ENCODE measurements around the gene CARS2.

CARS2 gene

GRCh38 chr13:110690516-110690915 lies 15.4 kb downstream of the CARS2 start:
- Histone ChIP-seq H3K27me3 (ENCODE audit: insufficient read depth, low read length) (no peaks in the 10 kb centered on the region), H3K4me3 (ENCODE audit: low read length) (no peak overlapping the region), H3K4me1 (ENCODE audit: insufficient read depth, low read length) (no peaks in the 10 kb centered on the region), H3K9ac (ENCODE audit: low read depth, low read length) (no peak overlapping the region), H3K36me3 (ENCODE audit: insufficient read depth, low read depth, low read length) (peaks cover 34% of the 10 kb centered on the region), H3K27ac (ENCODE audit: low read length) (no peak overlapping the region), H3K9me3 (ENCODE audit: insufficient read depth, low read depth, low read length) (no peaks in the 10 kb centered on the region)

- Histone ChIP-seq H3K4me3 (ENCODE audit: low read length) (no peak overlapping the region), H3K27ac (ENCODE audit: low read length) (no peak overlapping the region), H3K9me3 (ENCODE audit: insufficient read depth, low read depth, low read length) (no peaks in the 10 kb centered on the region), H3K27me3 (ENCODE audit: insufficient read depth, low read length) (no peaks in the 10 kb centered on the region), H3K4me1 (ENCODE audit: insufficient read depth, low read length) (no peaks in the 10 kb centered on the region), H3K9ac (ENCODE audit: low read depth, low read length) (no peak overlapping the region), H3K36me3 (ENCODE audit: insufficient read depth, low read depth, low read length) (peaks cover 41% of the 10 kb centered on the region)
Observed at GRCh38 chr13:110689711-110690110, 16.2 kb downstream of the CARS2 start.

DNA sequence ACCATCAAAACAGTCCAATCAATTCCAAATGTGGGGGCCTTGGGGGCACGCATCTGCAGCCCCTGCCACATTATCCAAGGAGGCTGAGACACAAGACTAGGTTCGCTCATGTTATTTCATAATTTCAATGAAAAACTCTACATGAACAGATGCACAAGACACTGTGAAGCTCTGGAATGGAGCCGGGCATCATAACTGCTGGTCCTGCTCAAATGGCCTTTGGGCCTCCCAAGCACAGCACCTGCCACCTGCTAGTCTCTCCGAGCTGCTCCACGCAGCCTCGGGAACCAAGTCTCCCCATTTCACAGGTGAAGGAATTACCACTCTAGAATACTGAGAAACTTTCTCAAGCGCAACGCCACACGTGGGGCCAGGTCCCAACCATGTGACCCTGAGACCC lies 16.9 kb downstream of the CARS2 start:
- Histone ChIP-seq H3K36me3 (ENCODE audit: insufficient read depth, low read depth, low read length) (peaks cover 47% of the 10 kb centered on the region), H3K4me1 (ENCODE audit: insufficient read depth, low read length) (no peaks in the 10 kb centered on the region), H3K9me3 (ENCODE audit: insufficient read depth, low read depth, low read length) (no peaks in the 10 kb centered on the region), H3K27me3 (ENCODE audit: insufficient read depth, low read length) (no peaks in the 10 kb centered on the region), H3K9ac (ENCODE audit: low read depth, low read length) (no peak overlapping the region), H3K4me3 (ENCODE audit: low read length) (no peak overlapping the region), H3K27ac (ENCODE audit: low read length) (no peak overlapping the region)

DNA sequence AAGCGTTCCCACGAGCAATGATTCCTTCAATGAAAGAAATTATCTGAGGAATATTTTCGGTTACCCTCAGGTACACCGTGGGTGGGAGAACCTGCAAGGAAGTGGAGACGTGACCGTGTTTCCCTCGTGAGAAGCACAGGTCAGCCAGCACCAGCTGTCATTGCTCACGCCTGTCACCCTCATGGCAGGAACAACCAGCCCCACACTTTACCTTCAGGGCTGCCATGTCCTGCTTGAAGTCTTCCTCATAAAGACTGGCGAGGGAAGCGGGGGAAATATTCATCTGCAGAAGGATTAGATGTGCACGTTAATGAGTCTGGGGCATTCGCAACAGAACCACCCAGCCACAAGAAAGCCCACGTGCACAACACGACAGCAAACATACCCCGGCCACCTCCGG lies 18.2 kb downstream of the CARS2 start:
- Histone ChIP-seq H3K27me3 (ENCODE audit: insufficient read depth, low read length) (no peaks in the 10 kb centered on the region), H3K4me1 (ENCODE audit: insufficient read depth, low read length) (no peaks in the 10 kb centered on the region), H3K4me3 (ENCODE audit: low read length) (no peak overlapping the region), H3K9me3 (ENCODE audit: insufficient read depth, low read depth, low read length) (no peaks in the 10 kb centered on the region), H3K36me3 (ENCODE audit: insufficient read depth, low read depth, low read length) (peaks cover 52% of the 10 kb centered on the region), H3K27ac (ENCODE audit: low read length) (no peak overlapping the region), H3K9ac (ENCODE audit: low read depth, low read length) (no peak overlapping the region)

GRCh38 chr13:110685305-110686020 lies 20.5 kb downstream of the CARS2 start:
- Histone ChIP-seq H3K27me3 (ENCODE audit: insufficient read depth, low read length) (no peaks in the 10 kb centered on the region), H3K9ac (ENCODE audit: low read depth, low read length) (no peak overlapping the region), H3K4me1 (ENCODE audit: insufficient read depth, low read length) (no peaks in the 10 kb centered on the region), H3K9me3 (ENCODE audit: insufficient read depth, low read depth, low read length) (no peaks in the 10 kb centered on the region), H3K36me3 (ENCODE audit: insufficient read depth, low read depth, low read length) (peaks cover 67% of the 10 kb centered on the region), H3K27ac (ENCODE audit: low read length) (no peak overlapping the region), H3K4me3 (ENCODE audit: low read length) (no peak overlapping the region)

GRCh38 chr13:110684388-110685056 lies 21.4 kb downstream of the CARS2 start:
- peaks cover 65% of the 10 kb centered on the region for H3K36me3 ChIP-seq (ENCODE audit: insufficient read depth, low read depth, low read length)
- H3K27me3 ChIP-seq (ENCODE audit: insufficient read depth, low read length) = no peaks in the 10 kb centered on the region
- no peak overlapping the region for H3K4me3 ChIP-seq (ENCODE audit: low read length)
- no peaks in the 10 kb centered on the region for H3K9me3 ChIP-seq (ENCODE audit: insufficient read depth, low read depth, low read length)
- H3K9ac ChIP-seq (ENCODE audit: low read depth, low read length) = no peak overlapping the region
- H3K27ac ChIP-seq (ENCODE audit: low read length) = no peak overlapping the region
- no peaks in the 10 kb centered on the region for H3K4me1 ChIP-seq (ENCODE audit: insufficient read depth, low read length)

DNA sequence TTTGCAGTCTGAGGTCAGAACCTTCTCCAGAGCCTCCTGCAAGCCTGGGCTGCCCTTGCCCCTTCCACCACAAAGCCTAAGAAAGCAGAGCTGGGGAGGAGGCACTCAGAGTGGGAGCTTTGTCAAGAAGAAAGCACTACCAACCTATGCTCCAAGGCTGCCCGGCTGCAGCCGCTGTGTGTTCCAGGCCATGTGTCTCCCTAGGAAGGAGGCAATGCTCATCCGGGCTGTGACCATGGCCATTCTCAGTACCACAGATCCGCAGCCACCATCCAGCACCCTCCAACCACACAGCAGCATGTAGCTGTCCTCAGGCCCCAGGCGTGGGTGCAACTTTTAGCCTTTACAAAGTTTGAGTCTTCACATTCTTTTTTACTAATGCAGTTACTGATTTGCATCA lies 22.0 kb downstream of the CARS2 start:
- no peak overlapping the region for H3K4me3 ChIP-seq (ENCODE audit: low read length)
- H3K27ac ChIP-seq (ENCODE audit: low read length) = no peak overlapping the region
- H3K9me3 ChIP-seq (ENCODE audit: insufficient read depth, low read depth, low read length) = no peaks in the 10 kb centered on the region
- H3K4me1 ChIP-seq (ENCODE audit: insufficient read depth, low read length) = no peaks in the 10 kb centered on the region
- H3K36me3 ChIP-seq (ENCODE audit: insufficient read depth, low read depth, low read length) = peaks cover 63% of the 10 kb centered on the region
- H3K9ac ChIP-seq (ENCODE audit: low read depth, low read length) = no peak overlapping the region
- H3K27me3 ChIP-seq (ENCODE audit: insufficient read depth, low read length) = no peaks in the 10 kb centered on the region

DNA sequence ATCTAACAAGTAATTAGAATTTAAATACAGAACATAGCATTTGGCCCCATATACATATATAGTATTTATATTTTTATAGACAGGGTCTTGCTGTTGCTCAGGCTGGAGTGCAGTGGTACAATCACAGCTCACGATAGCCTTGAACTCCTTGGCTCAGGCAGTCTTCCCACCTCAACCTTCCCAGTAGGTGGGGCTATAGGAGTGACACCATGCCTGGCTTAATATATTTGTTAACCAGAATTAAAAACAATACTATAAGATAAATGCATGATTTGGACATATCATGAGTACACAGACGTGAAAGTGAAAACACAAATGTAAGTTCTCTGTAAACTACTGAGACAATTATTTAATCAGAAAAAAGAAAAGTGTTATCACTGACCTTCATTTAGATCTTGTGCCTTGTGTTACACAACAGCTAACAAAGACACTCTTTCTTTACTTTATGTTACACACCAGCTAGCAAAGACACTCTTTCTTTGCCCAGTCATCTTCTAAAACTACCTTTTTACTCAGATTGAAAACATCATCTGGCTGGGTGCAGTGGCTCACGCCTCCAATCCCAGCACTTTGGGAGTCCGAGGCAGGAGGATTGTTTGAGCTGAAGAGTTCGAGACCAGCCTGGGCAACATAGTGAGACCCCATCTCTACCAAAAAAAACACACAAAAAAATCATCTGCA lies 22.6 kb downstream of the CARS2 start:
- no peaks in the 10 kb centered on the region for H3K9me3 ChIP-seq (ENCODE audit: insufficient read depth, low read depth, low read length)
- H3K4me3 ChIP-seq (ENCODE audit: low read length) = no peak overlapping the region
- no peaks in the 10 kb centered on the region for H3K27me3 ChIP-seq (ENCODE audit: insufficient read depth, low read length)
- H3K36me3 ChIP-seq (ENCODE audit: insufficient read depth, low read depth, low read length) = peaks cover 69% of the 10 kb centered on the region
- no peaks in the 10 kb centered on the region for H3K4me1 ChIP-seq (ENCODE audit: insufficient read depth, low read length)
- H3K9ac ChIP-seq (ENCODE audit: low read depth, low read length) = no peak overlapping the region
- no peak overlapping the region for H3K27ac ChIP-seq (ENCODE audit: low read length)

DNA sequence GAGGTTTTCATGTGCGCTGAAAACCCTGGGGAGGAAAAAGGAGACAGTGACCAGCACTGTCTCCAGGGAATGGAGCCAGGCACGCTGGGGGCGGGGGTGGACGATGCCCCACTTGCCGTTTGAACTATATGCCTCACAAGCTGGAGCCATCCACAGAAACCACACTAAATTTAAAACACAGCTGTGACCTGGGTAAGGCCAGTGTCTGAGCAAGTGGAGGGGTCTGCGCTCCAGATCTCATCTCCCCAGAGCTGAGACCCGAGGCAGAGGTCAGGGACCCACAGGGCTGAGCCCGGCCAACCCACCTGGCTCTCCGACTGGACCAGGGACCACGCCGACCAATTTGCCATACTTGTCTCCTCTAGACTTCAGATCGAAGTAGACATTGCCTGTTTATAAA lies 23.2 kb downstream of the CARS2 start:
- no peak overlapping the region for H3K4me3 ChIP-seq (ENCODE audit: low read length)
- no peaks in the 10 kb centered on the region for H3K9me3 ChIP-seq (ENCODE audit: insufficient read depth, low read depth, low read length)
- peaks cover 67% of the 10 kb centered on the region for H3K36me3 ChIP-seq (ENCODE audit: insufficient read depth, low read depth, low read length)
- H3K9ac ChIP-seq (ENCODE audit: low read depth, low read length) = no peak overlapping the region
- no peaks in the 10 kb centered on the region for H3K4me1 ChIP-seq (ENCODE audit: insufficient read depth, low read length)
- H3K27ac ChIP-seq (ENCODE audit: low read length) = no peak overlapping the region
- no peaks in the 10 kb centered on the region for H3K27me3 ChIP-seq (ENCODE audit: insufficient read depth, low read length)

GRCh38 chr13:110681868-110682550 lies 23.9 kb downstream of the CARS2 start:
- Histone ChIP-seq H3K4me1 (ENCODE audit: insufficient read depth, low read length) (no peaks in the 10 kb centered on the region), H3K36me3 (ENCODE audit: insufficient read depth, low read depth, low read length) (peaks cover 63% of the 10 kb centered on the region), H3K4me3 (ENCODE audit: low read length) (no peak overlapping the region), H3K9me3 (ENCODE audit: insufficient read depth, low read depth, low read length) (no peaks in the 10 kb centered on the region), H3K27me3 (ENCODE audit: insufficient read depth, low read length) (no peaks in the 10 kb centered on the region), H3K27ac (ENCODE audit: low read length) (no peak overlapping the region), H3K9ac (ENCODE audit: low read depth, low read length) (no peak overlapping the region)

DNA sequence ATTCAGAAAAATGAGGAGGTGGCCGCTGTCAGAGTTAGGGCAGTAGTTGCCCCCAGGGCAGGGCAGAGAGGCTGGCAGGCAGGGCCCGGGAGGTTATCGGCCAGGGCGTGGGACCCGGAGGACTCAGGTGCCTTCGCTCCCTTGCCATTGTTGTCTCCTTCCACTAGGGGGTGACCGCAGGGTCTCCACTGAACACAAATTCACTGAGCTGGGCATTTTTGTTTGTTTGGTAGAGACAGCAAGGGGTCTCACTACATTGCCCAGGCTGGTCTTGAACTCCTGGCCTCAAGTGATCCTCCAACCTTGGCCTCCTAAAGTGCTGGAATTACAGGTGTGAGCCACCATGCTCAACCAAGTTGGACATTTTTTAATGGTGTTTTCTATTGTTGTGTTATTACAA lies 25.1 kb downstream of the CARS2 start:
- Histone ChIP-seq H3K36me3 (ENCODE audit: insufficient read depth, low read depth, low read length) (peaks cover 63% of the 10 kb centered on the region), H3K27ac (ENCODE audit: low read length) (no peak overlapping the region), H3K4me1 (ENCODE audit: insufficient read depth, low read length) (no peaks in the 10 kb centered on the region), H3K9me3 (ENCODE audit: insufficient read depth, low read depth, low read length) (no peaks in the 10 kb centered on the region), H3K4me3 (ENCODE audit: low read length) (no peak overlapping the region), H3K27me3 (ENCODE audit: insufficient read depth, low read length) (no peaks in the 10 kb centered on the region), H3K9ac (ENCODE audit: low read depth, low read length) (no peak overlapping the region)
